ENCODE measurements around the gene NIT1. TPM values are rescaled to one million over a fixed set of nuclear protein-coding genes. Genes with fewer than 3 reads are reported as not detected.

NIT1 gene
- total and polyA plus RNA-seq, 10 of the 15 experiments (the other 5 are each of a cell fraction or from before 2014, with no cell fraction given), result 19.2 to 54.4 (median 28.3) TPM

- TF ChIP-seq PRDM15 (CRISPR knock-in tag; IDR thresholded peaks at IDR 0.05) (no peak), POLR2A (IDR thresholded peaks at IDR 0.05; ENCODE audit: low read depth, low read length) (peak; percentile 99), CUX1 (IDR thresholded peaks at IDR 0.05; ENCODE audit: insufficient replicate concordance, low read depth, low read length) (no peak), BHLHE40 (IDR thresholded peaks at IDR 0.05; ENCODE audit: borderline replicate concordance in 1 of 2, low read depth in 2 of 2, low read length in 1 of 2) (no peak; a peak in 1 of 4 replicates), IRF5 (IDR thresholded peaks at IDR 0.05; ENCODE audit: borderline replicate concordance) (no peak), ZBTB11 (CRISPR knock-in tag; IDR thresholded peaks at IDR 0.05) (no peak), SMAD1 (IDR thresholded peaks at IDR 0.05; ENCODE audit: low read depth, partially characterized antibody) (no peak), MEF2B (IDR thresholded peaks at IDR 0.05; ENCODE audit: partially characterized antibody, poor library complexity, severe bottlenecking) (no peak), PAX5 (IDR thresholded peaks at IDR 0.05; ENCODE audit: borderline replicate concordance, low read depth, low read length) (no peak), CHD1 (IDR thresholded peaks at IDR 0.05; ENCODE audit: low read depth, low read length) (no peak), SPI1 (IDR thresholded peaks at IDR 0.05; ENCODE audit: borderline replicate concordance, insufficient read depth, low read depth, low read length) (no peak), BCL3 (IDR thresholded peaks at IDR 0.05; ENCODE audit: borderline replicate concordance, insufficient read depth, low read depth, low read length, poor library complexity, severe bottlenecking) (no peak)
These were observed at the start of gene NIT1, which contains the start of gene PFDN2 (continued) for GRCh38 chr1:161117759-161118581.

Measured in GM12878 (cell line).